Fibroblast of villous mesenchyme (primary cell): Measurements from ENCODE around the gene GUCY2C. TPM values are rescaled to one million over a fixed set of nuclear protein-coding genes. Genes with fewer than 3 reads are reported as not detected.
A peak's percentile ranks its signal among the peaks of the same experiment; 100 is the strongest.

Experiments
- DNase-seq: peaks from one replicate; pipeline ENCODE4 v3.0.0-alpha.2; 2010; ENCODE audit warnings: low read depth
- H3K4me3 ChIP-seq: 2 replicates; pipeline ENCODE4 v1.5.1; 2011; ENCODE audit warnings: low read depth, mild to moderate bottlenecking, low read length
- total RNA-seq: library from RNA; depleted of rRNA; stranded (reverse); fragments of >200 nt; gene quantifications from 2 replicates; pipeline ENCODE4 v1.2.3, GENCODE V29; 2012
- TF ChIP-seq, protein P1 (sequence below): IDR thresholded peaks from 2 replicates; pipeline ENCODE4 v1.5.1; 2012; ENCODE audit warnings: low read depth, mild to moderate bottlenecking, low read length; ENCODE audit not compliant: insufficient read depth

Gene GUCY2C
- total RNA-seq, 1 donor = not detected

DNA sequence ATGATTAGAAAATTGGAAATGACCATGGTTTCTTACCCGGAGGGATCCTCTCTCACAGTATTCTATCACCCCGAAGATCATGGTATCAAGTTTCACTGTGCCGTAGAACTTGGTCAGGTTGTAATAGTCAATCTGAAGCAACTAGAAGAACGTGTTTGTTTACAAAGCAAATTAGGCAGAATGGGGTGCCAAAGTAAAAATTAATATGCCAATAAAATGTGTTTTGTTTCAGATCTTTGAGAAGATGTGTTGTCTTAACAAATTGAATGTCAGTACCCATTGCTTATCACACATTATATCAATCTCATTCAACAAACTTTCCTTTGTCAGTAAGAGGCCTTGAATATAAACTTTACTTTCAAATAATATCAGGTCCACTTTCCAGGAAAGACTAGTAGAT is 45.0 kb downstream of the GUCY2C start:
- TF ChIP-seq, protein P1, sequence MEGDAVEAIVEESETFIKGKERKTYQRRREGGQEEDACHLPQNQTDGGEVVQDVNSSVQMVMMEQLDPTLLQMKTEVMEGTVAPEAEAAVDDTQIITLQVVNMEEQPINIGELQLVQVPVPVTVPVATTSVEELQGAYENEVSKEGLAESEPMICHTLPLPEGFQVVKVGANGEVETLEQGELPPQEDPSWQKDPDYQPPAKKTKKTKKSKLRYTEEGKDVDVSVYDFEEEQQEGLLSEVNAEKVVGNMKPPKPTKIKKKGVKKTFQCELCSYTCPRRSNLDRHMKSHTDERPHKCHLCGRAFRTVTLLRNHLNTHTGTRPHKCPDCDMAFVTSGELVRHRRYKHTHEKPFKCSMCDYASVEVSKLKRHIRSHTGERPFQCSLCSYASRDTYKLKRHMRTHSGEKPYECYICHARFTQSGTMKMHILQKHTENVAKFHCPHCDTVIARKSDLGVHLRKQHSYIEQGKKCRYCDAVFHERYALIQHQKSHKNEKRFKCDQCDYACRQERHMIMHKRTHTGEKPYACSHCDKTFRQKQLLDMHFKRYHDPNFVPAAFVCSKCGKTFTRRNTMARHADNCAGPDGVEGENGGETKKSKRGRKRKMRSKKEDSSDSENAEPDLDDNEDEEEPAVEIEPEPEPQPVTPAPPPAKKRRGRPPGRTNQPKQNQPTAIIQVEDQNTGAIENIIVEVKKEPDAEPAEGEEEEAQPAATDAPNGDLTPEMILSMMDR = no peak
- no peak for DNase-seq
- no peak overlapping the region for H3K4me3 ChIP-seq

DNA sequence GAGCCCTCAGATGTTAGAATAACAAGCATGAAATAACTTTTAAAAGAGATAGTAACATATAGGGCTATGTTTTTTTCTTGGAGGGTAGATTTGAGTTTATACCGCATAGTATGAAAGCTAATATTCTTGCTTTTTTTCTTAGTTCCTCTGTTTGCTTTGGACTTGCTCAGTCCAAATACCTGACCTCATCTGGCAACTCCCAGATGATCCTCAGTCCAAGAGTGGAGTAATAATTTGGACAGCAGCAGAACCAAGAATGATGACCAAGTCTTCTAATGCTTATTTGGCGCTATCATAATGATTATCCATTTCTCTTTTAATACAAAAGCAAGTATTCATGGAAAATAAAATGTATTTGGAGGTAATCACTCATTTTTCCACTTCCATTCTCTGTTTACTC is 45.6 kb downstream of the GUCY2C start:
- DNase-seq = no peak
- TF ChIP-seq, protein P1 = no peak
- H3K4me3 ChIP-seq = no peak overlapping the region

DNA sequence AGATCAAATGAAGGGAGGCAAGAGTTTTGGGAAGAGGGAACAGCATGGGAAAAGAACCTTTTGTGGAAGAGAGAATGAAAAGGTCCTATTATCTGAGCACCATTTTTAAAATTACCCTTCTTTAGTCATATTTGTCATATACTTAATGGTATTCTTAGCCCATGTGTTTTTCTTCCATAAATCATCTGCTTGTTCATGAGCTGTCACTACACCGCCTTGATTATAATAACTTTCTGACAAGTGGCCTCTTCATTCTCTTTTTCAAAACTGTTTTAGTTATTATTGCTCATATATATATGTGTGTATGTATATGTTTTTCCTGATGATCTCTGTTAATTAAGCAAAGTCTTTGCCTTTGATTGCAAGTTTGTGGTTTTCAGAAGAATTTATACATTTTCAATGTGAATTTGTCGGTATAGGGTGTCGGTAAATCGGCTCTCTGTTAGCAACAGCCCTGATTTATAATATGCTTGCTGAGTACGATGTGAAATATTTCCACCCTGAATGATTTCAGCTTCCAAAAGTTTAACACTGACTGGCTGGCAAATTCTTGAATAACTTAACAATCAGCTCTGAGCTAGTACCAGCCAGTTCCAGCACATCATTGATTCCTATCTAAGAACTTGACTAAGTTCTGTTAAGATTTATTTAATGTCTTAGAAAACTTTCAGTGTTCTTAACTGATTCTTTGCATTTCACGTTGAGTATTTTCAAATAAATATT is 49.2 kb downstream of the GUCY2C start:
- DNase-seq = no peak
- no peak overlapping the region for H3K4me3 ChIP-seq
- TF ChIP-seq, protein P1 = no peak

DNA sequence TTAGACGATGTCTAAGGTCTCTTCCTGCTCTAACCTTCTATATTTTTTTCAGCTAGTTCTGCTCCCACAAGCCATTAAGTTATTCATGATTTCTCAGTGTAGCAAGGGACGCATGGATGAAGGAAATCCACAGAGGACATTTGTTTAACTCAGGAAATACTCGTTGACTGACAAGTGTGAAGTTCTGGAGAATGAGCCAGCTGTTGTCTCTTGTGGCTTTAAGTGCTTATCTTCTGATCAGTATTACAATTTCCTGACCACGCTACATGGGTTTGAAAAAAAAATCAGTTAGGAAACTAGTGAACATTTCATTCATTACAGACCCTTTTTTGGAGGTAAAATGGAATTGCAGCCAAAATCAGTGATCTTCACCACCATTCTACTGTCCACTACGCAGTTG is 53.1 kb downstream of the GUCY2C start:
- DNase-seq = peak; percentile 25
- H3K4me3 ChIP-seq = no peak overlapping the region
- TF ChIP-seq, protein P1 = no peak

DNA sequence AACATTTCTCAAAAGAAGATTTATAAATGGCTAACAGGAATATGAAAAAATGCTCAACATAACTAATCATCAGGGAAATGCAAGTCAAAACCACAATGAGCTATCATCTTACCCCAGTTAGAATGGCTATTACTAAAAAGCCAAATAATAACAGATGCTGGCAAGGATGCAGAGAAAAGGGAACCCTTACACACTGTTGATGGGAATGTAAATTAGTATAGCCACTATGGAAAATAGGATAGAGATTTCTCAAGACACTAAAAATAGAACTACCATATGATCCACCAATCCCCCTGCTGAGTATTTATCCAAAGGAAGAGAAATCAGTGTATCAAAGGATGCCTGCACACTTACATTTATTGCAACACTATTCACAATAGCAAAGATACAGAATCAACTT is 58.3 kb downstream of the GUCY2C start:
- TF ChIP-seq, protein P1 = no peak
- no peak for DNase-seq
- no peak overlapping the region for H3K4me3 ChIP-seq

DNA sequence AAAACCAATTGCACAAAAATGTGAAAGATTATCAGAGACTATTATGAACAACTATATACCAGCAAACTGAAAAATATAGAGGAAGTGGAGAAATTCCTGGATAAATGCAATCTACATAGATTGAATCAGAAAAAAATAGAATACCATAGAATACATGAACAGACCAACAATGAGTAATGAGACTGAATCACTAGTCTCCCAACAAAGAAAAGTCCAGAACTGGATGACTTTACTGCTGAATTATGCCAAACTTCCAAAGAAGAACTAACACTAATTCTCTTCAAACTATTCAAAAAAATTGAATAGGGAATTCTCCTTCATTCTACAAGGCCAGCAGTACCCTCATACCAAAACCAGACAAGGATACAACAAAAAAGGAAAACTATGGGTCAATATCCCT is 60.6 kb downstream of the GUCY2C start:
- DNase-seq = no peak
- H3K4me3 ChIP-seq = no peak overlapping the region
- TF ChIP-seq, protein P1 = no peak

DNA sequence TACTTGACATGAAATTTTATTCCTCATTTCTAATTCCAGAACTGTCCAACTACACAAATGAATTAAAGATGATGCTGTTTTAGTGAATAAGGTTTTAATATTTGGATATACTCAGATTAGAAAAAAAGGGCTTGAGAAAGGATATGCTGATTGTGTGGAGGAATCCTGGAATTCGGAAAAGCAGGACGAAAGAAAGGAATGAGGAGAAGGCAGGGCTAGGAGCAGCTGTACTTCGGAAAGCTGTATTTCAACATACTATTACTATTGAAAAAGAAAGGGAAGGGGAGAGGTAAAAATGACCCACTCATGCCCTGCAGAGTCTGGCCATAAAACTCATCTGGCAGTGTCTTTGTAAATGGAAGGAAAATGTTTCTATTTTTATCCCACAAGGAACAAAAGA is 65.6 kb downstream of the GUCY2C start:
- TF ChIP-seq, protein P1 = no peak
- no peak overlapping the region for H3K4me3 ChIP-seq
- no peak for DNase-seq
